K562 (cell line): ENCODE results near the gene KCTD1. TPM values are rescaled to one million over a fixed set of nuclear protein-coding genes. Genes with fewer than 3 reads are reported as not detected.

Experiments used
- ATAC-seq: fragments of 200-7000 bp; cut with Tn5 transposase; 3 replicates; pipeline ENCODE4 v1.9.1; 2020; ENCODE audit warnings: moderate library complexity
- BruUV-seq: library from RNA; stranded (reverse); fragments of 400-500 nt; replicated peaks from 2 replicates; lab custom pipeline; 2021; lab: Mats Ljungman, UMichigan
- CTCF ChIA-PET: fragments of 300-600 bp; formaldehyde crosslinking; extraction: SDS; loops from one replicate; lab custom pipeline; 2021; ENCODE audit warnings: low intra/inter-chr PET ratio; lab: Yijun Ruan, JAX
- POLR2A ChIA-PET: fragments of 300-600, 350-650 bp; sonication (Branson Sonifier 250); formaldehyde crosslinking; extraction: SDS; loops from one replicate; lab custom pipeline; 2021; ENCODE audit warnings: antibody characterized with exemption, inconsistent platforms; lab: Yijun Ruan, JAX
- DNase-seq, 4 experiments: peaks; one replicate each; pipeline versions ENCODE4 v3.0.0 to v3.0.0-alpha.2; 2011 to 2018; ENCODE audit warnings: low spot score in 3 of 4, mixed read lengths in 3 of 4; ENCODE audit errors: extremely low read depth in 1 of 4
- FAIRE-seq: peaks from 2 replicates; lab custom pipeline; 2011; peaks lifted over from hg19 to GRCh38; lab: Jason Lieb, UNC
- H2AFZ ChIP-seq: 2 replicates; pipeline ENCODE4 v1.6.0; 2011; ENCODE audit warnings: low read depth, low read length, control low read depth, inconsistent platforms
- H3K27ac ChIP-seq: fragments of 200-600 bp; 3 replicates; pipeline ENCODE4 v1.8.0; 2011; ENCODE audit warnings: low read depth, mild to moderate bottlenecking, control low read depth, inconsistent platforms, low read length, moderate library complexity, mixed read lengths; ENCODE audit errors: extremely low read depth
- H3K27me3 ChIP-seq, 2 experiments: fragments of 300-600 bp in 1 of 2; 2 replicates in 1 of 2; 3 replicates in 1 of 2; pipeline versions ENCODE4 v1.6.0 to v1.8.0; 2011; ENCODE audit warnings: inconsistent platforms in 2 of 2, low read length in 2 of 2, mild to moderate bottlenecking in 1 of 2, mixed read lengths in 1 of 2, moderate library complexity in 1 of 2; ENCODE audit not compliant: control insufficient read depth in 2 of 2, insufficient read depth in 2 of 2
- H3K36me3 ChIP-seq: fragments of 300-600 bp; 3 replicates; pipeline ENCODE4 v1.8.0; 2011; ENCODE audit warnings: mild to moderate bottlenecking, low read length, inconsistent platforms; ENCODE audit not compliant: control insufficient read depth, insufficient read depth
- H3K4me1 ChIP-seq, 2 experiments: fragments of 200-600 bp in 1 of 2; replicated peaks in 1 of 2; 2 replicates in 1 of 2; 3 replicates in 1 of 2; pipeline versions ENCODE4 v1.5.1 to v1.8.0; 2011; ENCODE audit warnings: inconsistent platforms in 2 of 2, low read length in 2 of 2, mild to moderate bottlenecking in 1 of 2, mixed read lengths in 1 of 2, moderate library complexity in 1 of 2; ENCODE audit not compliant: control insufficient read depth in 2 of 2, insufficient read depth in 2 of 2
- H3K4me2 ChIP-seq: 2 replicates; pipeline ENCODE4 v1.6.1; 2011; ENCODE audit warnings: low read length, control low read depth, inconsistent platforms, mixed read lengths; ENCODE audit not compliant: insufficient read depth
- H3K4me3 ChIP-seq: fragments of 200-600 bp; sonication (generic), shearing (Covaris generic); 2 replicates; pipeline ENCODE4 v1.5.1; 2016; ENCODE audit warnings: control low read depth, inconsistent platforms
- H3K79me2 ChIP-seq: fragments of 200-600 bp; 3 replicates; pipeline ENCODE4 v1.8.0; 2011; ENCODE audit warnings: low read length, inconsistent platforms; ENCODE audit not compliant: control insufficient read depth, insufficient read depth
- H3K9ac ChIP-seq, 2 experiments: 2 replicates each; pipeline versions ENCODE4 v1.6.0 to v1.6.1; 2011; ENCODE audit warnings: low read depth in 2 of 2, low read length in 2 of 2, control low read depth in 1 of 2, inconsistent platforms in 1 of 2, mild to moderate bottlenecking in 1 of 2, mixed read lengths in 1 of 2; ENCODE audit not compliant: insufficient read depth in 1 of 2
- H3K9me1 ChIP-seq: one replicate; pipeline ENCODE4 v1.6.0; 2011; ENCODE audit warnings: inconsistent platforms, mild to moderate bottlenecking, low read length, moderate library complexity; ENCODE audit not compliant: control insufficient read depth, insufficient read depth
- H3K9me3 ChIP-seq: replicated peaks from 2 replicates; pipeline ENCODE4 v1.5.1; 2011; ENCODE audit warnings: low read depth, low read length, inconsistent platforms; ENCODE audit not compliant: control insufficient read depth, insufficient read depth
- H4K20me1 ChIP-seq: replicated peaks from 2 replicates; pipeline ENCODE4 v1.6.1; 2011; ENCODE audit warnings: low read length, inconsistent platforms, mixed read lengths; ENCODE audit not compliant: control insufficient read depth, insufficient read depth
- ATF6 ChIP-seq: sonication (generic); formaldehyde crosslinking; IDR thresholded peaks from 2 replicates; pipeline ENCODE4 v1.4.0; 2020; ENCODE audit warnings: mild to moderate bottlenecking, missing genetic modification reagents
- CBX8 ChIP-seq: fragments of 200-600 bp; sonication (generic); IDR thresholded peaks from 2 replicates; pipeline ENCODE4 v1.6.1; 2012; ENCODE audit warnings: borderline replicate concordance, mixed run types, low read depth, mild to moderate bottlenecking, moderate library complexity, mixed read lengths, low read length, control low read depth, inconsistent platforms; ENCODE audit not compliant: poor library complexity, severe bottlenecking; ENCODE audit errors: extremely low read depth
- DACH1 ChIP-seq: fragments of 450-650 bp; IDR thresholded peaks from 2 replicates; pipeline ENCODE4 v1.6.1; 2018; ENCODE audit not compliant: partially characterized antibody
- ELK3 ChIP-seq: fragments of 450-650 bp; formaldehyde crosslinking; IDR thresholded peaks from 2 replicates; pipeline ENCODE4 v1.4.0; 2020; ENCODE audit warnings: mild to moderate bottlenecking
- FOXA3 ChIP-seq, 2 experiments: fragments of 450-650 bp in 1 of 2; sonication (generic) in 1 of 2; formaldehyde crosslinking; IDR thresholded peaks in 1 of 2; conservative IDR thresholded peaks in 1 of 2; 2 replicates each; pipeline versions ENCODE4 v1.4.0 to v1.8.0; 2020 to 2022; ENCODE audit warnings: mild to moderate bottlenecking in 2 of 2, missing genetic modification reagents in 1 of 2
- GTF2B ChIP-seq: IDR thresholded peaks from 2 replicates; pipeline ENCODE4 v1.6.1; 2011; ENCODE audit not compliant: insufficient read length; ENCODE audit errors: extremely low read depth
- HOXB6 ChIP-seq: fragments of 250-450 bp; sonication (Bioruptor Pico); IDR thresholded peaks from 2 replicates; pipeline ENCODE4 v1.5.1; 2022; ENCODE audit warnings: mild to moderate bottlenecking, borderline replicate concordance
- KDM1A ChIP-seq, 2 experiments: fragments of 450-650 bp; IDR thresholded peaks; 2 replicates each; pipeline ENCODE4 v1.6.1; 2016; ENCODE audit warnings: mild to moderate bottlenecking in 2 of 2
- MIER1 ChIP-seq: fragments of 450-650 bp; IDR thresholded peaks from 2 replicates; pipeline ENCODE4 v1.6.1; 2016; ENCODE audit warnings: antibody characterized with exemption, mild to moderate bottlenecking, low read depth
- SMARCA5 ChIP-seq: fragments of 450-650 bp; IDR thresholded peaks from 2 replicates; pipeline ENCODE4 v1.6.1; 2016
- TAF7 ChIP-seq: fragments of 450-650 bp; IDR thresholded peaks from 2 replicates; pipeline ENCODE4 v1.6.1; 2016; ENCODE audit warnings: missing genetic modification characterization, missing compliant biosample characterization
- WGBS: fragments of 100-300 bp; shearing (Covaris generic); methylation state at CpG from one replicate; pipeline ENCODE4 v1.1.6; 2016; ENCODE audit warnings: low coverage, mixed read lengths; ENCODE audit not compliant: insufficient coverage; ENCODE audit errors: missing lambda C conversion rate; 5-methylcytosine and 5-hydroxymethylcytosine counted together
- in situ Hi-C: fragments of 300-500 bp; cut with MboI; formaldehyde crosslinking; loops from 4 replicates; pipeline ENCODE4 v1.15.0; 2018; ENCODE audit warnings: inconsistent platforms, mixed read lengths
- intact Hi-C: fragments of 100-400 bp; cut with micrococcal nuclease; formaldehyde crosslinking; loops from 2 replicates; pipeline ENCODE4 v1.14.2; 2022
- polyA plus RNA-seq, 8 experiments: library from polyadenylated mRNA; depleted of rRNA in 4 of 8; stranded (reverse) in 5 of 8; unstranded in 3 of 8; fragments of >200 nt; fragmentation: Nextera tagmentation in 2 of 8; fragmentation: Illumina TruSeq in 1 of 8; extraction: Ambion mirVana in 2 of 8; extraction: Trizol in 1 of 8; gene quantifications; 2 replicates each; pipeline versions ENCODE4 v1.2.1 to v1.2.3, GENCODE V29; 2011 to 2014; ENCODE audit warnings: inconsistent platforms in 1 of 8, missing spikeins in 1 of 8
- total RNA-seq, 7 experiments: library from RNA; depleted of rRNA in 6 of 7; stranded (reverse); fragments of >200 nt in 6 of 7; fragmentation: Illumina TruSeq in 2 of 7; extraction: Trizol in 2 of 7; gene quantifications; 2 replicates each; pipeline versions ENCODE4 v1.2.1 to v1.2.3, GENCODE V29; 2011 to 2021; ENCODE audit warnings: low replicate concordance in 1 of 7

The KCTD1 gene
- total and polyA plus RNA-seq, 9 of the 15 experiments (the other 6 are each of a cell fraction or from before 2014, with no cell fraction given) = not detected

- H3K79me2 ChIP-seq = no peaks in the 10 kb centered on the region
- H3K27me3 ChIP-seq = no peaks in the 10 kb centered on the region
- no peaks in the 10 kb centered on the region for H3K4me1 ChIP-seq
- no peaks in the 10 kb centered on the region for H3K9me3 ChIP-seq
- no peak overlapping the region for H3K4me2 ChIP-seq
- ATAC-seq (no peak), DNase-seq (no peak)
- H3K36me3 ChIP-seq = no peaks in the 10 kb centered on the region
- no peak overlapping the region for H3K27ac ChIP-seq
- no peaks in the 10 kb centered on the region for H3K9me1 ChIP-seq
- in situ Hi-C loops (no loop called here), intact Hi-C loops (no loop called here)
- no peak overlapping the region for H2AFZ ChIP-seq
- no TSS peak for BruUV-seq
- TF ChIP-seq KDM1A (IDR thresholded peaks at IDR 0.05) (no peak), GTF2B (no peak), ELK3 (no peak), TAF7 (tag) (no peak), SMARCA5 (no peak), MIER1 (no peak), FOXA3 (CRISPR knock-in tag; conservative IDR thresholded peaks at IDR 0.05 in 1 of 2, IDR thresholded peaks at IDR 0.05 in 1 of 2) (no peak), DACH1 (no peak), HOXB6 (CRISPR knock-in tag) (no peak), ATF6 (no peak), CBX8 (no peak)
- TF ChIP-seq, all 486 proteins: peak for 0
- WGBS = 2% methylated on average over 2 of the region's 2 CpGs
- ChIA-PET POLR2A (no interaction called here), CTCF (no interaction called here)
- no peak overlapping the region for H3K9ac ChIP-seq
- FAIRE-seq = no peak
- H3K4me3 ChIP-seq = no peak overlapping the region
- no peaks in the 10 kb centered on the region for H4K20me1 ChIP-seq
These were observed 9.8 kb downstream of the KCTD1 start for GRCh38 chr18:26538524-26538923.
